OCI-LY1 (cell line): ENCODE results near the gene GSTM1.

Experiments used
- H2AFZ ChIP-seq: fragments of 200-600 bp; sonication (generic), shearing (Covaris generic); 2 replicates; pipeline ENCODE4 v1.6.0; 2014; ENCODE audit warnings: antibody characterized with exemption, mild to moderate bottlenecking, low read length
- H3F3A ChIP-seq: fragments of 200-600 bp; sonication (generic), shearing (Covaris generic); 2 replicates; pipeline ENCODE4 v1.6.0; 2014; ENCODE audit warnings: mild to moderate bottlenecking, antibody characterized with exemption, low read length, moderate library complexity; ENCODE audit not compliant: insufficient read depth
- H3K27ac ChIP-seq: fragments of 200-600 bp; sonication (generic); 2 replicates; pipeline ENCODE4 v1.5.1; 2014; ENCODE audit warnings: low read length, mixed run types, mild to moderate bottlenecking, low read depth; ENCODE audit not compliant: poor library complexity, severe bottlenecking
- H3K27me3 ChIP-seq: fragments of 200-600 bp; sonication (generic); 2 replicates; pipeline ENCODE4 v1.6.0; 2014; ENCODE audit warnings: antibody characterized with exemption, mild to moderate bottlenecking, low read length, moderate library complexity; ENCODE audit not compliant: insufficient read depth
- H3K36me3 ChIP-seq: fragments of 200-600 bp; sonication (generic); 2 replicates; pipeline ENCODE4 v1.6.1; 2014; ENCODE audit warnings: mild to moderate bottlenecking, antibody characterized with exemption, low read length, moderate library complexity, mixed read lengths; ENCODE audit not compliant: insufficient read depth
- H3K4me1 ChIP-seq: fragments of 200-600 bp; sonication (generic); 2 replicates; pipeline ENCODE4 v1.5.1; 2014; ENCODE audit warnings: mild to moderate bottlenecking, low read length, moderate library complexity; ENCODE audit not compliant: insufficient read depth, severe bottlenecking
- H3K4me2 ChIP-seq: fragments of 200-600 bp; sonication (generic), shearing (Covaris generic); 2 replicates; pipeline ENCODE4 v1.6.1; 2014; ENCODE audit warnings: low read length
- H3K4me3 ChIP-seq: fragments of 200-600 bp; sonication (generic); 2 replicates; pipeline ENCODE4 v1.5.1; 2014; ENCODE audit warnings: low read length, low read depth, mild to moderate bottlenecking, mixed read lengths; ENCODE audit not compliant: poor library complexity, severe bottlenecking
- H3K79me2 ChIP-seq: fragments of 200-600 bp; shearing (Covaris generic); 2 replicates; pipeline ENCODE4 v1.6.1; 2016; ENCODE audit warnings: mixed run types, low read length, mixed read lengths; ENCODE audit not compliant: insufficient read depth
- H3K9ac ChIP-seq: fragments of 200-600 bp; sonication (generic), shearing (Covaris generic); 2 replicates; pipeline ENCODE4 v1.6.1; 2014; ENCODE audit warnings: mild to moderate bottlenecking, low read length, mixed read lengths
- H3K9me2 ChIP-seq: fragments of 200-600 bp; sonication (generic), shearing (Covaris generic); 2 replicates; pipeline ENCODE4 v1.6.1; 2014; ENCODE audit warnings: low read depth, mild to moderate bottlenecking, low read length, mixed read lengths
- H3K9me3 ChIP-seq: fragments of 200-600 bp; shearing (Covaris generic); 2 replicates; pipeline ENCODE4 v1.6.1; 2014; ENCODE audit warnings: low read length, mixed read lengths
- H4K20me1 ChIP-seq: fragments of 200-600 bp; sonication (generic), shearing (Covaris generic); 2 replicates; pipeline ENCODE4 v1.6.0; 2016; ENCODE audit warnings: mild to moderate bottlenecking, low read length; ENCODE audit not compliant: insufficient read depth
- CTCF ChIP-seq: fragments of 200-600 bp; sonication (generic), shearing (Covaris generic); IDR thresholded peaks from 2 replicates; pipeline ENCODE4 v1.5.1; 2017; ENCODE audit warnings: mild to moderate bottlenecking, antibody characterized with exemption, low read length, moderate library complexity, mixed read lengths
- EZH2 ChIP-seq: fragments of 200-600 bp; sonication (generic), shearing (Covaris generic); IDR thresholded peaks from 2 replicates; pipeline ENCODE4 v1.8.0; 2017; ENCODE audit warnings: borderline replicate concordance, mixed run types, mild to moderate bottlenecking, antibody characterized with exemption, low read length, moderate library complexity, mixed read lengths

Gene GSTM1

GRCh38 chr1:109640285-109640865 lies 47.2 kb upstream of the GSTM1 start:
- no peak overlapping the region for H3K4me3 ChIP-seq
- no peak overlapping the region for H3K9ac ChIP-seq
- no peak overlapping the region for H2AFZ ChIP-seq
- H3K27me3 ChIP-seq = no peaks in the 10 kb centered on the region
- no peaks in the 10 kb centered on the region for H4K20me1 ChIP-seq
- H3K4me1 ChIP-seq = no peaks in the 10 kb centered on the region
- H3K79me2 ChIP-seq = no peaks in the 10 kb centered on the region
- no peaks in the 10 kb centered on the region for H3K9me2 ChIP-seq
- H3F3A ChIP-seq = no peaks in the 10 kb centered on the region
- no peak overlapping the region for H3K4me2 ChIP-seq
- H3K27ac ChIP-seq = no peak overlapping the region
- peak; percentile 90 for TF ChIP-seq CTCF
- no peak for TF ChIP-seq EZH2
- no peaks in the 10 kb centered on the region for H3K36me3 ChIP-seq
- H3K9me3 ChIP-seq = no peaks in the 10 kb centered on the region

- Histone ChIP-seq H3K9me3 (no peaks in the 10 kb centered on the region), H3K4me3 (no peak overlapping the region), H4K20me1 (no peaks in the 10 kb centered on the region), H3F3A (no peaks in the 10 kb centered on the region), H3K4me2 (no peak overlapping the region), H3K27ac (no peak overlapping the region), H3K9ac (no peak overlapping the region), H3K79me2 (no peaks in the 10 kb centered on the region), H3K9me2 (no peaks in the 10 kb centered on the region), H3K4me1 (no peaks in the 10 kb centered on the region), H3K36me3 (no peaks in the 10 kb centered on the region), H2AFZ (no peak overlapping the region), H3K27me3 (no peaks in the 10 kb centered on the region)
- TF ChIP-seq EZH2 (no peak), CTCF (no peak)
Observed at GRCh38 chr1:109641078-109641740, 46.4 kb upstream of the GSTM1 start.

- H3K9me2 ChIP-seq = no peaks in the 10 kb centered on the region
- no peak overlapping the region for H3K4me2 ChIP-seq
- no peaks in the 10 kb centered on the region for H3K79me2 ChIP-seq
- no peaks in the 10 kb centered on the region for H3K27me3 ChIP-seq
- TF ChIP-seq EZH2 (no peak), CTCF (no peak)
- no peak overlapping the region for H2AFZ ChIP-seq
- H3K27ac ChIP-seq = no peak overlapping the region
- H3F3A ChIP-seq = no peaks in the 10 kb centered on the region
- no peak overlapping the region for H3K4me3 ChIP-seq
- H3K4me1 ChIP-seq = no peaks in the 10 kb centered on the region
- no peak overlapping the region for H3K9ac ChIP-seq
- no peaks in the 10 kb centered on the region for H3K9me3 ChIP-seq
- H3K36me3 ChIP-seq = no peaks in the 10 kb centered on the region
- H4K20me1 ChIP-seq = no peaks in the 10 kb centered on the region
Observed at GRCh38 chr1:109641861-109642260, 45.8 kb upstream of the GSTM1 start.
